ENCODE measurements around the gene CD2.

CD2 gene

GRCh38 chr1:116767782-116768382 lies 13.7 kb downstream of the CD2 start:
- H3K27ac ChIP-seq, result no peak overlapping the region
- TF ChIP-seq CTCF (IDR thresholded peaks at IDR 0.05) (no peak), ZFX (IDR thresholded peaks at IDR 0.05; ENCODE audit: borderline replicate concordance) (no peak)

GRCh38 chr1:116768416-116769103 lies 14.3 kb downstream of the CD2 start:
- TF ChIP-seq CTCF (IDR thresholded peaks at IDR 0.05), result no peak
- TF ChIP-seq ZFX (IDR thresholded peaks at IDR 0.05; ENCODE audit: borderline replicate concordance), result no peak
- no peak overlapping the region for H3K27ac ChIP-seq

GRCh38 chr1:116769104-116769452 lies 14.8 kb downstream of the CD2 start:
- TF ChIP-seq ZFX (IDR thresholded peaks at IDR 0.05; ENCODE audit: borderline replicate concordance) (no peak), CTCF (IDR thresholded peaks at IDR 0.05) (no peak)

GRCh38 chr1:116769561-116769977 lies 15.3 kb downstream of the CD2 start:
- no peak overlapping the region for H3K27ac ChIP-seq
- no peak for TF ChIP-seq ZFX (IDR thresholded peaks at IDR 0.05; ENCODE audit: borderline replicate concordance)
- TF ChIP-seq CTCF (IDR thresholded peaks at IDR 0.05), result no peak

More at GRCh38 chr1:116769104-116769452, 14.8 kb downstream of the CD2 start:
- no peak overlapping the region for H3K27ac ChIP-seq

- no peak overlapping the region for H3K27ac ChIP-seq
- TF ChIP-seq CTCF (IDR thresholded peaks at IDR 0.05) (no peak), ZFX (IDR thresholded peaks at IDR 0.05; ENCODE audit: borderline replicate concordance) (no peak)
Observed at GRCh38 chr1:116769994-116770393, 15.8 kb downstream of the CD2 start.

GRCh38 chr1:116770625-116771024 lies 16.4 kb downstream of the CD2 start:
- no peak overlapping the region for H3K27ac ChIP-seq
- TF ChIP-seq ZFX (IDR thresholded peaks at IDR 0.05; ENCODE audit: borderline replicate concordance) (no peak), CTCF (IDR thresholded peaks at IDR 0.05) (no peak)

GRCh38 chr1:116771997-116772647 lies 17.9 kb downstream of the CD2 start:
- no peak overlapping the region for H3K27ac ChIP-seq
- no peak for TF ChIP-seq ZFX (IDR thresholded peaks at IDR 0.05; ENCODE audit: borderline replicate concordance)
- TF ChIP-seq CTCF (IDR thresholded peaks at IDR 0.05), result no peak
